Activated CD8-positive, alpha-beta T cell treated with anti-CD3 and anti-CD28 coated beads for 36 hours (primary cell): ENCODE data around the gene ATR. TPM values are rescaled to one million over a fixed set of nuclear protein-coding genes. Genes with fewer than 3 reads are reported as not detected.
"Not testable (repeated sequence)": the region's sequence is repeated elsewhere in the genome, so short reads cannot be mapped to it uniquely, and the experiment has no call there.

Source experiments
- ATAC-seq: fragments of 200-7000 bp; cut with Tn5 transposase; one replicate; pipeline ENCODE4 v1.10.0; 2021; ENCODE audit warnings: mild to moderate bottlenecking, moderate library complexity
- CTCF ChIA-PET: fragments of 350-600 bp; sonication (Branson Sonifier 250); formaldehyde crosslinking; loops from one replicate; lab custom pipeline; 2021; ENCODE audit warnings: antibody characterized with exemption; lab: Charles Lee
- POLR2A ChIA-PET: fragments of 350-600 bp; sonication (Branson Sonifier 250); formaldehyde crosslinking; loops from one replicate; lab custom pipeline; 2021; ENCODE audit warnings: antibody characterized with exemption; lab: Charles Lee
- DNase-seq: peaks from one replicate; pipeline ENCODE4 v3.0.0-alpha.2; 2020
- H3K27ac Mint-ChIP-seq: one replicate; pipeline ENCODE4 v1.8.0; 2021; ENCODE audit warnings: mild to moderate bottlenecking, mixed read lengths
- H3K27me3 Mint-ChIP-seq: one replicate; pipeline ENCODE4 v1.8.0; 2021; ENCODE audit warnings: mixed read lengths
- H3K36me3 Mint-ChIP-seq: one replicate; pipeline ENCODE4 v1.8.0; 2021; ENCODE audit warnings: low read depth, mixed read lengths
- H3K4me1 Mint-ChIP-seq: one replicate; pipeline ENCODE4 v1.8.0; 2021; ENCODE audit warnings: low read depth, mixed read lengths
- H3K4me3 Mint-ChIP-seq: one replicate; pipeline ENCODE4 v1.8.0; 2021; ENCODE audit warnings: mild to moderate bottlenecking, moderate library complexity, mixed read lengths
- H3K9me3 Mint-ChIP-seq: one replicate; pipeline ENCODE4 v1.8.0; 2021; ENCODE audit warnings: mixed read lengths
- CTCF ChIP-seq: fragments of 200-600 bp; IDR thresholded peaks from one replicate; pipeline ENCODE4 v1.8.0; 2022; ENCODE audit warnings: antibody characterized with exemption, mild to moderate bottlenecking
- intact Hi-C: fragments of 100-400 bp; cut with micrococcal nuclease; formaldehyde crosslinking; loops from one replicate; pipeline ENCODE4 v1.10.0; 2022
- total RNA-seq, 2 experiments: library from RNA; stranded (reverse); gene quantifications; one replicate each; pipeline ENCODE4 v1.2.3, GENCODE V29; 2021

ATR gene
- total RNA-seq, 2 experiments from 2014 or later: 34.2 to 39.0 TPM

- ChIA-PET POLR2A (no interaction called here), CTCF (interaction anchor here (0.8 kb wide), 1 partner anchor 137 kb away, joined by 3 read pairs; no protein-coding TSS in a partner anchor)
- H3K4me1 Mint-ChIP-seq: peaks cover 37% of the 10 kb centered on the region
Observed at GRCh38 chr3:142433110-142433509, 145.4 kb downstream of the ATR start.

GRCh38 chr3:142429582-142429981 is 149.0 kb downstream of the ATR start:
- ATAC-seq (no peak), DNase-seq (no peak)
- peaks cover 25% of the 10 kb centered on the region for H3K4me1 Mint-ChIP-seq
- H3K27ac Mint-ChIP-seq: no peak overlapping the region
- ChIA-PET POLR2A (no interaction called here), CTCF (no interaction called here)
- H3K9me3 Mint-ChIP-seq: no peaks in the 10 kb centered on the region
- peaks cover 22% of the 10 kb centered on the region for H3K36me3 Mint-ChIP-seq
- TF ChIP-seq CTCF: no peak
- H3K27me3 Mint-ChIP-seq: no peaks in the 10 kb centered on the region
- intact Hi-C loops: no loop called here
- no peak overlapping the region for H3K4me3 Mint-ChIP-seq

More at GRCh38 chr3:142433110-142433509, 145.4 kb downstream of the ATR start:
- H3K9me3 Mint-ChIP-seq: no peaks in the 10 kb centered on the region
- peaks cover 26% of the 10 kb centered on the region for H3K36me3 Mint-ChIP-seq
- no peaks in the 10 kb centered on the region for H3K27me3 Mint-ChIP-seq
- TF ChIP-seq CTCF: no peak
- no peak overlapping the region for H3K27ac Mint-ChIP-seq
- ATAC-seq (no peak), DNase-seq (no peak)
- intact Hi-C loops: no loop called here
- no peak overlapping the region for H3K4me3 Mint-ChIP-seq

GRCh38 chr3:142424754-142425153 is 153.8 kb downstream of the ATR start:
- intact Hi-C loops: no loop called here
- Mint-ChIP-seq H3K4me3 (no peak overlapping the region), H3K27ac (no peak overlapping the region), H3K9me3 (no peaks in the 10 kb centered on the region), H3K36me3 (peaks cover 19% of the 10 kb centered on the region), H3K4me1 (peaks cover 11% of the 10 kb centered on the region), H3K27me3 (no peaks in the 10 kb centered on the region)
- DNase-seq (no peak), ATAC-seq (no peak)
- CTCF ChIA-PET: no interaction called here
- POLR2A ChIA-PET: no interaction called here
- TF ChIP-seq CTCF: no peak

- no peaks in the 10 kb centered on the region for H3K4me1 Mint-ChIP-seq
- ATAC-seq (no peak), DNase-seq (no peak)
- ChIA-PET CTCF (no interaction called here), POLR2A (no interaction called here)
- H3K4me3 Mint-ChIP-seq: no peak overlapping the region
- H3K27ac Mint-ChIP-seq: no peak overlapping the region
- TF ChIP-seq CTCF: no peak
- intact Hi-C loops: no loop called here
- H3K36me3 Mint-ChIP-seq: peaks cover 27% of the 10 kb centered on the region
- H3K27me3 Mint-ChIP-seq: no peaks in the 10 kb centered on the region
- H3K9me3 Mint-ChIP-seq: no peaks in the 10 kb centered on the region
Observed at GRCh38 chr3:142418926-142419592, 159.5 kb downstream of the ATR start.

GRCh38 chr3:142417302-142417701 is 161.2 kb downstream of the ATR start:
- DNase-seq (no peak), ATAC-seq (no peak)
- Mint-ChIP-seq H3K36me3 (peaks cover 29% of the 10 kb centered on the region), H3K4me1 (no peaks in the 10 kb centered on the region), H3K27ac (no peak overlapping the region), H3K4me3 (no peak overlapping the region), H3K9me3 (no peaks in the 10 kb centered on the region), H3K27me3 (no peaks in the 10 kb centered on the region)
- no peak for TF ChIP-seq CTCF
- intact Hi-C loops: no loop called here
- ChIA-PET CTCF (no interaction called here), POLR2A (no interaction called here)

GRCh38 chr3:142400537-142400936 is 178.0 kb downstream of the ATR start:
- H3K4me3 Mint-ChIP-seq, CTCF ChIA-PET, intact Hi-C loops, H3K9me3 Mint-ChIP-seq, ATAC-seq, DNase-seq, POLR2A ChIA-PET, H3K4me1 Mint-ChIP-seq, H3K27ac Mint-ChIP-seq, H3K27me3 Mint-ChIP-seq: not testable (repeated sequence)
- peaks cover 39% of the 10 kb centered on the region for H3K36me3 Mint-ChIP-seq
